Measurements from ENCODE around the gene E2F2.

GRCh38 chr1:23524163-23524562 is 6.9 kb downstream of the E2F2 start:
- TF ChIP-seq CTCF (IDR thresholded peaks at IDR 0.05; ENCODE audit: low read length) (no peak), EZH2 (IDR thresholded peaks at IDR 0.05; ENCODE audit: borderline replicate concordance, low read length) (no peak)
